Calu3 (cell line): ENCODE measurements around the gene C2CD3. TPM values are rescaled to one million over a fixed set of nuclear protein-coding genes. Genes with fewer than 3 reads are reported as not detected.
"Not testable (repeated sequence)": the region's sequence is repeated elsewhere in the genome, so short reads cannot be mapped to it uniquely, and the experiment has no call there.

ENCODE experiments used
- BruUV-seq: library from RNA; stranded (reverse); fragments of 400-500 nt; replicated peaks from 2 replicates; lab custom pipeline; 2021; lab: Mats Ljungman, UMichigan
- CTCF ChIA-PET: fragments of 300-600 bp; sonication (Branson Sonifier 250); formaldehyde crosslinking; loops from one replicate; lab custom pipeline; 2022; ENCODE audit warnings: antibody characterized with exemption; lab: Charles Lee
- DNase-seq: peaks from one replicate; pipeline ENCODE4 v3.0.0; 2022
- H3K27ac Mint-ChIP-seq: one replicate; pipeline ENCODE4 v1.8.0; 2022; ENCODE audit warnings: mixed read lengths; ENCODE audit not compliant: unreplicated experiment
- H3K27me3 Mint-ChIP-seq: one replicate; pipeline ENCODE4 v1.8.0; 2022; ENCODE audit warnings: mixed read lengths; ENCODE audit not compliant: unreplicated experiment
- H3K36me3 Mint-ChIP-seq: one replicate; pipeline ENCODE4 v1.8.0; 2022; ENCODE audit warnings: mild to moderate bottlenecking, moderate library complexity, mixed read lengths; ENCODE audit not compliant: insufficient read depth, unreplicated experiment
- H3K4me1 Mint-ChIP-seq: one replicate; pipeline ENCODE4 v1.8.0; 2022; ENCODE audit warnings: mild to moderate bottlenecking, low read depth, mixed read lengths; ENCODE audit not compliant: unreplicated experiment
- H3K4me3 Mint-ChIP-seq: one replicate; pipeline ENCODE4 v1.8.0; 2022; ENCODE audit warnings: mild to moderate bottlenecking, low read depth, moderate library complexity, mixed read lengths; ENCODE audit not compliant: unreplicated experiment
- H3K9me3 Mint-ChIP-seq: one replicate; pipeline ENCODE4 v1.8.0; 2022; ENCODE audit warnings: low read depth, mixed read lengths; ENCODE audit not compliant: unreplicated experiment
- CTCF ChIP-seq: fragments of 200-600 bp; IDR thresholded peaks from one replicate; pipeline ENCODE4 v1.8.0; 2022; ENCODE audit warnings: antibody characterized with exemption; ENCODE audit not compliant: unreplicated experiment
- intact Hi-C: fragments of 100-400 bp; cut with micrococcal nuclease; formaldehyde crosslinking; loops from one replicate; pipeline ENCODE4 v1.10.0; 2022; ENCODE audit not compliant: unreplicated experiment
- total RNA-seq: library from RNA; stranded (reverse); gene quantifications from 2 replicates; pipeline ENCODE4 v1.2.3, GENCODE V29; 2022

C2CD3 gene
- total RNA-seq, 1 experiment from 2014 or later, result 26.9 TPM

- Mint-ChIP-seq H3K4me1 (peaks cover 48% of the 10 kb centered on the region), H3K36me3 (peaks cover 5% of the 10 kb centered on the region), H3K27ac (no peak overlapping the region), H3K27me3 (no peaks in the 10 kb centered on the region), H3K9me3 (no peaks in the 10 kb centered on the region), H3K4me3 (no peak overlapping the region)
- no peak for TF ChIP-seq CTCF
- intact Hi-C loops, result no loop called here
- CTCF ChIA-PET, result no interaction called here
- no peak for DNase-seq
- BruUV-seq, result no TSS peak
These were observed 98.1 kb downstream of the C2CD3 start for GRCh38 chr11:74072721-74073120.

- CTCF ChIA-PET, result interaction anchor here (0.6 kb wide), 1 partner anchor 21 kb away, joined by 3 read pairs; no protein-coding TSS in a partner anchor
- no peak overlapping the region for H3K27ac Mint-ChIP-seq
- DNase-seq, result no peak
- H3K4me1 Mint-ChIP-seq, result peaks cover 53% of the 10 kb centered on the region
- intact Hi-C loops, result no loop called here
- TF ChIP-seq CTCF, result no peak
- BruUV-seq, result no TSS peak
- peaks cover 5% of the 10 kb centered on the region for H3K36me3 Mint-ChIP-seq
- no peaks in the 10 kb centered on the region for H3K9me3 Mint-ChIP-seq
- no peak overlapping the region for H3K4me3 Mint-ChIP-seq
- H3K27me3 Mint-ChIP-seq, result no peaks in the 10 kb centered on the region
These were observed 98.5 kb downstream of the C2CD3 start for GRCh38 chr11:74072286-74072685.

GRCh38 chr11:74070723-74071492 lies 99.9 kb downstream of the C2CD3 start:
- Mint-ChIP-seq H3K4me3 (no peak overlapping the region), H3K27ac (no peak overlapping the region), H3K4me1 (peaks cover 66% of the 10 kb centered on the region), H3K27me3 (no peaks in the 10 kb centered on the region), H3K9me3 (no peaks in the 10 kb centered on the region), H3K36me3 (peaks cover 5% of the 10 kb centered on the region)
- BruUV-seq, result no TSS peak
- CTCF ChIA-PET, result no interaction called here
- no peak for TF ChIP-seq CTCF
- DNase-seq, result no peak
- intact Hi-C loops, result no loop called here

GRCh38 chr11:74069146-74070046 lies 101.4 kb downstream of the C2CD3 start:
- no peaks in the 10 kb centered on the region for H3K9me3 Mint-ChIP-seq
- CTCF ChIA-PET, result no interaction called here
- H3K27ac Mint-ChIP-seq, result peak overlapping the region; percentile 34
- H3K4me1 Mint-ChIP-seq, result peaks cover 68% of the 10 kb centered on the region
- H3K36me3 Mint-ChIP-seq, result peaks cover 5% of the 10 kb centered on the region
- H3K4me3 Mint-ChIP-seq, result no peak overlapping the region
- DNase-seq, result peak; percentile 61
- TF ChIP-seq CTCF, result no peak
- no peaks in the 10 kb centered on the region for H3K27me3 Mint-ChIP-seq
- no TSS peak for BruUV-seq
- intact Hi-C loops, result loop anchor here (5.0 kb wide), 1 partner anchor 68 kb away; no protein-coding TSS in a partner anchor

GRCh38 chr11:74066663-74067062 lies 104.1 kb downstream of the C2CD3 start:
- H3K27me3 Mint-ChIP-seq, CTCF ChIA-PET, H3K36me3 Mint-ChIP-seq, DNase-seq, H3K9me3 Mint-ChIP-seq, BruUV-seq: not testable (repeated sequence)
- peak overlapping the region; percentile 3 for H3K27ac Mint-ChIP-seq
- H3K4me1 Mint-ChIP-seq, result peaks cover 56% of the 10 kb centered on the region
- intact Hi-C loops, result loop anchor here (5.0 kb wide), 1 partner anchor 71 kb away; no protein-coding TSS in a partner anchor
- H3K4me3 Mint-ChIP-seq, result peak overlapping the region; percentile 2

- H3K27me3 Mint-ChIP-seq, CTCF ChIA-PET, DNase-seq, H3K4me3 Mint-ChIP-seq, H3K36me3 Mint-ChIP-seq, H3K27ac Mint-ChIP-seq, H3K9me3 Mint-ChIP-seq, BruUV-seq: not testable (repeated sequence)
- intact Hi-C loops, result loop anchor here (5.0 kb wide), 1 partner anchor 72 kb away; no protein-coding TSS in a partner anchor
- peaks cover 48% of the 10 kb centered on the region for H3K4me1 Mint-ChIP-seq
These were observed 105.3 kb downstream of the C2CD3 start for GRCh38 chr11:74065534-74065933.
